VCaP (cell line): ENCODE results near the gene TMEM132E.

Experiments used
- H3K27ac ChIP-seq: fragments of 450-650 bp; 2 replicates; pipeline ENCODE4 v1.5.1; 2017
- CTCF ChIP-seq: fragments of 450-650 bp; conservative IDR thresholded peaks from 2 replicates; pipeline ENCODE4 v1.5.1; 2017; ENCODE audit warnings: mild to moderate bottlenecking, moderate library complexity

Gene TMEM132E

GRCh38 chr17:34569591-34569990, 9.8 kb upstream of the TMEM132E start:
- no peak overlapping the region for H3K27ac ChIP-seq
- no peak for TF ChIP-seq CTCF

GRCh38 chr17:34570506-34570905, 8.9 kb upstream of the TMEM132E start:
- H3K27ac ChIP-seq: no peak overlapping the region
- TF ChIP-seq CTCF: no peak

- no peak overlapping the region for H3K27ac ChIP-seq
- TF ChIP-seq CTCF: no peak
Observed at GRCh38 chr17:34571428-34572130, 7.8 kb upstream of the TMEM132E start.

- no peak overlapping the region for H3K27ac ChIP-seq
- TF ChIP-seq CTCF: no peak
Observed at GRCh38 chr17:34572483-34572882, 6.9 kb upstream of the TMEM132E start.

- TF ChIP-seq CTCF: no peak
- H3K27ac ChIP-seq: no peak overlapping the region
Observed at GRCh38 chr17:34575182-34575581, 4.2 kb upstream of the TMEM132E start.

GRCh38 chr17:34578016-34578415, 1.4 kb upstream of the TMEM132E start:
- no peak overlapping the region for H3K27ac ChIP-seq
- TF ChIP-seq CTCF: no peak

- H3K27ac ChIP-seq: no peak overlapping the region
- TF ChIP-seq CTCF: no peak
Observed at GRCh38 chr17:34578656-34579016, 746 bp upstream of the TMEM132E start.
